ENCODE measurements around the gene MAGI1.

GRCh38 chr3:66021731-66022131 is 17.0 kb downstream of the MAGI1 start:
- TF ChIP-seq CTCF (IDR thresholded peaks at IDR 0.05), result no peak
- no peak for TF ChIP-seq POLR2A (IDR thresholded peaks at IDR 0.05)
- TF ChIP-seq POLR2AphosphoS5 (IDR thresholded peaks at IDR 0.05), result no peak
